Natural killer cell (primary cell): ENCODE results near the gene LAPTM5. TPM values are rescaled to one million over a fixed set of nuclear protein-coding genes. Genes with fewer than 3 reads are reported as not detected.
A peak's percentile ranks its signal among the peaks of the same experiment; 100 is the strongest.

ENCODE experiments used
- ATAC-seq, 3 donors: fragments of 150-1000 bp in 2 of 3; fragments of 200-7000 bp in 1 of 3; cut with Tn5 transposase; 1 replicate in 1 of 3; 2 replicates in 2 of 3; pipeline ENCODE4 v1.10.0; 2021; ENCODE audit warnings: mild to moderate bottlenecking in 2 of 3, moderate library complexity in 2 of 3
- DNase-seq, 2 donors: peaks; one replicate each; pipeline versions ENCODE4 v3.0.0 to v3.0.0-alpha.2; 2013 to 2021; ENCODE audit warnings: mixed read lengths in 1 of 2
- H3K27ac ChIP-seq: one replicate; pipeline ENCODE4 v1.5.1; 2013; ENCODE audit warnings: mild to moderate bottlenecking, low read length
- H3K27me3 ChIP-seq: one replicate; pipeline ENCODE4 v1.6.1; 2013; ENCODE audit warnings: low read length; ENCODE audit not compliant: control insufficient read depth, insufficient read depth
- H3K36me3 ChIP-seq: one replicate; pipeline ENCODE4 v1.6.1; 2013; ENCODE audit warnings: low read length; ENCODE audit not compliant: control insufficient read depth, insufficient read depth
- H3K4me1 ChIP-seq: one replicate; pipeline ENCODE4 v1.6.1; 2013; ENCODE audit warnings: low read length; ENCODE audit not compliant: control insufficient read depth, insufficient read depth
- H3K4me3 ChIP-seq: one replicate; pipeline ENCODE4 v1.5.1; 2013; ENCODE audit warnings: low read length
- H3K9me3 ChIP-seq: one replicate; pipeline ENCODE4 v1.6.1; 2013; ENCODE audit warnings: low read length; ENCODE audit not compliant: control insufficient read depth, insufficient read depth
- H3K27ac Mint-ChIP-seq, 2 donors: one replicate each; pipeline ENCODE4 v1.8.0; 2022; ENCODE audit warnings: mild to moderate bottlenecking in 2 of 2, mixed read lengths in 2 of 2, moderate library complexity in 1 of 2
- H3K27me3 Mint-ChIP-seq, 2 donors: one replicate each; pipeline ENCODE4 v1.8.0; 2022; ENCODE audit warnings: low read depth in 2 of 2, mixed read lengths in 2 of 2
- H3K36me3 Mint-ChIP-seq: one replicate; pipeline ENCODE4 v1.8.0; 2022; ENCODE audit warnings: mixed read lengths
- H3K4me1 Mint-ChIP-seq, 2 donors: one replicate each; pipeline ENCODE4 v1.8.0; 2022; ENCODE audit warnings: mixed read lengths in 2 of 2
- H3K4me3 Mint-ChIP-seq: one replicate; pipeline ENCODE4 v1.8.0; 2022; ENCODE audit warnings: mild to moderate bottlenecking, moderate library complexity, mixed read lengths
- H3K9me3 Mint-ChIP-seq, 2 donors: one replicate each; pipeline ENCODE4 v1.8.0; 2022; ENCODE audit warnings: mixed read lengths in 2 of 2
- CTCF ChIP-seq: fragments of 200-600 bp; IDR thresholded peaks from one replicate; pipeline ENCODE4 v1.8.0; 2022; ENCODE audit warnings: antibody characterized with exemption
- WGBS: methylation state at CpG from one replicate; pipeline ENCODE4 v1.1.7; 2013; ENCODE audit warnings: missing lambda C conversion rate; ENCODE audit not compliant: insufficient coverage; 5-methylcytosine and 5-hydroxymethylcytosine counted together
- intact Hi-C: fragments of 100-400 bp; cut with micrococcal nuclease; formaldehyde crosslinking; loops from one replicate; pipeline ENCODE4 v1.14.2; 2022
- total RNA-seq, 4 donors: library from RNA; stranded (reverse); fragments of 120-200 nt in 1 of 4; gene quantifications; one replicate each; pipeline versions ENCODE4 v1.2.3 to v1.2.4, GENCODE V29; 2013 to 2022

The LAPTM5 gene
- total RNA-seq, 3 donors from 2014 or later (not counting 1 experiment from before 2014, with no cell fraction given) = 520 to 674 (median 533) TPM

DNA sequence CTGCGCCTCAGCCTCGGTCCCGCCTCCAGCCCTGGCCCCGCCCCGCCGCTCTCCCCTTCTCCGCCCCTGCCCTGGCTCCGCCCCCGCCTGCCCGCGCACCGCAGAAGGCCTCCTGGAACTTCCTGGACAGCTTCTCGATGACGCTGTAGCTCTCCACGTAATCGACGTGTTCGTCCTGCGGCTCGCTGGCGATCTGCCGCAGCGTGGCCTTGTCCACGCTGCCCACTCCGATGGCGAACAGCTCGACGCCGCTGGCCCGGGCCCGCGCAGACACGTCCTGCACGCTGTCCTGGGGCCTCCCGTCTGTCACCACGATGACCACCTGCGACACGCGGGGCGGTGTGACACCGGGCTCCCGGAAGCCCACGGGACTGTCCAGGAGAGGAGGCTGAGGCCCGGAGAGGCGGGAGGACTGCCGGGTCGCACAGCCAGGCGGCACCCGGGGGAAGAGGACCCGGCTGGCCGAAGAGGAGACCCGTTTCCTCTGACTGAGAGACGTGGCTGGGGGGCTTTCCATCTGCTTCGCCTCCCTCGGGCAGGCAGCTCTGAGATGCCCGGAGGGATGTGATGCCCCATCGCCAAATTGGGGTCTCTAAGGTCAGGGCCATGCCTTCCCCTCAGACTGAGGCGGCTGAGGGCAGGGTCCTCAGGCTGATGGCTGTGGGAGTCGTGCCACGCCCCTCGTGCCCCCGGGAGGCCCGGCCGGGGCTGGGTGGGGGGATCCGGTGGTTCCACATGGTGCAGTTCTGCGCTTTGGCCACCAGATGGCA lies 38.8 kb downstream of the LAPTM5 start:
- peak; percentile 99 for TF ChIP-seq CTCF
- peaks cover 10% of the 10 kb centered on the region for H3K9me3 ChIP-seq
- Mint-ChIP-seq H3K36me3 (no peaks in the 10 kb centered on the region), H3K4me3 (peak overlapping the region; percentile 89), H3K27ac (peak overlapping the region; percentile 98 to 100), H3K4me1 (peaks cover 0 to 18% of the 10 kb centered on the region in 2 donors), H3K27me3 (no peaks in the 10 kb centered on the region), H3K9me3 (no peaks in the 10 kb centered on the region)
- peak overlapping the region; percentile 96 for H3K4me3 ChIP-seq
- H3K27me3 ChIP-seq = no peaks in the 10 kb centered on the region
- intact Hi-C loops = loop anchor here (1.0 kb wide), 3 partner anchors 37 to 210 kb away; no protein-coding TSS in a partner anchor
- peaks cover 38% of the 10 kb centered on the region for H3K4me1 ChIP-seq
- under 1% methylated on average over 66 of the region's 66 CpGs for WGBS
- no peaks in the 10 kb centered on the region for H3K36me3 ChIP-seq
- H3K27ac ChIP-seq = peak overlapping the region; percentile 100
- DNase-seq (peak; percentile 97 to 98), ATAC-seq (peak; percentile 66 to 85 (median 72))

DNA sequence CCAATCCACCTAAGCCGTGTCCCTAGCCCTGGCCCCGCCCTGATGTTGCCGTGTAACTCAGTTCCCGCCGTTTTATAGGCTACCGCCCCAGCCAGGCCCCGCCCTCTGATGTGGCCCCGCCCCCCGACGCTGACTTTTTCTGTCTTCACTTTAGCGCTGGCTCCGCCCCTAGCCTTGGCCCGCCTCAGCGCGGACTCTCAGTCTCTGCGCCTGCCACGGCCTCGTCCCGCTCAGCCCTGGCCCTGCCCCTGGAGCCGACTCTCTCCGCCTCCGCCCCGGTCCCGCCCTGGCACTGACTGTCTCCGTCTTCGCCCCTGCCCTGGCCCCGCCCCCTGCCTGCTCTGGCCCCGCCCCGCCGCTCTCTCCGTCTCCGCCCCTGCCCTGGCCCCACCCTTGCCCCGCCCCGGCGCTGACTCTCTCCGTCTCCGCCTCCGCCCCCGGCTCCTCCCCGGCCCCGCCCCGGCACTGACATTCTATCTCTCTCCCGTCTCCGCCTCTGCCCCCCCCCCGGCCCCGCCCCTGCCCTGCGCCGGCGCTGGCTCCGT lies 39.4 kb downstream of the LAPTM5 start:
- TF ChIP-seq CTCF = no peak
- peak; percentile 75 to 88 (median 77) for ATAC-seq
- Histone ChIP-seq H3K9me3 (peaks cover 10% of the 10 kb centered on the region), H3K27ac (peak overlapping the region; percentile 85), H3K4me1 (peaks cover 38% of the 10 kb centered on the region), H3K4me3 (peak overlapping the region; percentile 46), H3K27me3 (no peaks in the 10 kb centered on the region), H3K36me3 (no peaks in the 10 kb centered on the region)
- peak; percentile 97 to 99 for DNase-seq
- H3K27ac Mint-ChIP-seq = peak overlapping the region; percentile 98 to 100
- peaks cover 0 to 15% of the 10 kb centered on the region in 2 donors for H3K4me1 Mint-ChIP-seq
- no peaks in the 10 kb centered on the region for H3K27me3 Mint-ChIP-seq
- WGBS = under 1% methylated on average over 47 of the region's 50 CpGs
- H3K9me3 Mint-ChIP-seq = no peaks in the 10 kb centered on the region
- peak overlapping the region; percentile 89 for H3K4me3 Mint-ChIP-seq
- intact Hi-C loops = loop anchor here (1.0 kb wide), 1 partner anchor 38 kb away; no protein-coding TSS in a partner anchor
- H3K36me3 Mint-ChIP-seq = no peaks in the 10 kb centered on the region

- no peaks in the 10 kb centered on the region for H3K36me3 ChIP-seq
- H3K27me3 Mint-ChIP-seq = peaks cover 0 to 6% of the 10 kb centered on the region in 2 donors
- H3K4me3 Mint-ChIP-seq = peak overlapping the region; percentile 42
- 98% methylated on average over 8 of the region's 8 CpGs for WGBS
- ATAC-seq = no peak
- peaks cover 0 to 15% of the 10 kb centered on the region in 2 donors for H3K4me1 Mint-ChIP-seq
- peaks cover 30% of the 10 kb centered on the region for H3K4me1 ChIP-seq
- no peak overlapping the region for H3K4me3 ChIP-seq
- peak overlapping the region; percentile 98 to 100 for H3K27ac Mint-ChIP-seq
- TF ChIP-seq CTCF = no peak
- no peaks in the 10 kb centered on the region for H3K9me3 Mint-ChIP-seq
- peaks cover 10% of the 10 kb centered on the region for H3K9me3 ChIP-seq
- H3K27ac ChIP-seq = no peak overlapping the region
- DNase-seq = peak in 1 of 2 donors; percentile 20
- H3K27me3 ChIP-seq = no peaks in the 10 kb centered on the region
- intact Hi-C loops = no loop called here
- no peaks in the 10 kb centered on the region for H3K36me3 Mint-ChIP-seq
Observed at GRCh38 chr1:30716646-30717045, 40.9 kb downstream of the LAPTM5 start.
